Measurements from ENCODE around the gene PCDHGA5.
A peak's percentile ranks its signal among the peaks of the same experiment; 100 is the strongest.
"Not testable (repeated sequence)": the region's sequence is repeated elsewhere in the genome, so short reads cannot be mapped to it uniquely, and the experiment has no call there.

PCDHGA5 gene

DNA sequence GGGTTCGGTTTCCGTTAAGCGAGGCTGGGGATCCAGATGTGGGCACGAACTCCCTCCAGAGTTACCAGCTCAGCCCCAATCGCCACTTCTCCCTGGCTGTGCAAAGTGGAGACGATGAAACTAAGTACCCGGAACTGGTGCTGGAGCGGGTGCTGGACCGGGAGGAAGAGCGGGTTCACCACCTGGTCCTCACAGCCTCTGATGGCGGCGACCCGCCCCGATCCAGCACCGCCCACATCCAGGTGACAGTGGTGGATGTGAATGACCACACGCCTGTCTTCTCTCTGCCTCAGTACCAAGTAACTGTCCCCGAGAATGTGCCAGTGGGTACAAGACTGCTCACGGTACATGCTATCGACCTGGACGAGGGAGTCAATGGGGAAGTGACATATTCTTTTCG lies 19.4 kb downstream of the PCDHGA5 start:
- Mint-ChIP-seq H3K4me1 (ENCODE audit: low read depth in 2 of 2) (no peaks in the 10 kb centered on the region), H3K27ac (no peak overlapping the region), H3K36me3 (ENCODE audit: insufficient read depth) (no peaks in the 10 kb centered on the region), H3K4me3 (peak overlapping the region in 1 of 2 donors; percentile 48), H3K9me3 (peaks cover 0 to 10% of the 10 kb centered on the region in 2 donors), H3K27me3 (peaks cover 53 to 62% of the 10 kb centered on the region in 2 donors)
- DNase-seq (no peak), ATAC-seq (replicated peaks) (no peak)

DNA sequence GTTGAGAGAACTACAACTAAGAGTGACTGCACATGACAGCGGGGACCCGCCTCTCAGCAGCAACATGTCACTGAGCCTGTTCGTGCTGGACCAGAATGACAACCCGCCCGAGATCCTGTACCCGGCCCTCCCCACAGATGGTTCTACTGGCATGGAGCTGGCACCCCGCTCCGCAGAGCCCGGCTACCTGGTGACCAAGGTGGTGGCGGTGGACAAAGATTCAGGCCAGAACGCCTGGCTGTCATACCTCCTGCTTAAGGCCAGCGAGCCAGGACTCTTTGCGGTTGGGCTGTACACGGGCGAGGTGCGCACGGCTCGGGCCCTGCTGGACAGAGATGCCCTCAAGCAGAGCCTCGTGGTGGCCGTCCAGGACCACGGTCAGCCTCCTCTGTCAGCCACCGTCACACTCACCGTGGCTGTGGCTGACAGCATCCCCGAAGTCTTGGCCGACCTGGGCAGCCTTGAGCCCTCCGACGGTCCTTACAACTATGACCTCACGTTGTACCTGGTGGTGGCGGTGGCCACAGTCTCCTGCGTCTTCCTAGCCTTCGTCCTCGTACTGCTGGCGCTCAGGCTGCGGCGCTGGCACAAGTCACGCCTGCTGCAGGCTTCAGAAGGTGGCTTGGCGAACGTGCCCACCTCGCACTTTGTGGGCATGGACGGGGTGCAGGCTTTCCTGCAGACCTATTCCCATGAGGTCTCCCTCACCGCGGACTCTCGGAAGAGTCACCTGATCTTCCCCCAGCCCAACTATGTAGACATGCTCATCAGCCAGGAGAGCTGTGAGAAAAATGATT lies 20.7 kb downstream of the PCDHGA5 start:
- Mint-ChIP-seq H3K27ac (no peak overlapping the region), H3K27me3 (peaks cover 58 to 68% of the 10 kb centered on the region in 2 donors), H3K4me3 (no peak overlapping the region), H3K9me3 (peaks cover 2 to 11% of the 10 kb centered on the region in 2 donors), H3K36me3 (ENCODE audit: insufficient read depth) (no peaks in the 10 kb centered on the region), H3K4me1 (ENCODE audit: low read depth in 2 of 2) (no peaks in the 10 kb centered on the region)
- ATAC-seq (replicated peaks): no peak
- no peak for DNase-seq

- not testable (repeated sequence) for H3K4me1 Mint-ChIP-seq (ENCODE audit: low read depth in 2 of 2); H3K27ac Mint-ChIP-seq; H3K36me3 Mint-ChIP-seq (ENCODE audit: insufficient read depth); DNase-seq
- peak; percentile 49 for ATAC-seq (replicated peaks)
- Mint-ChIP-seq H3K9me3 (peaks cover 4 to 17% of the 10 kb centered on the region in 2 donors), H3K4me3 (peak within 1 kb of the TSS; percentile 22 to 52), H3K27me3 (peaks cover 59 to 87% of the 10 kb centered on the region in 2 donors)
Observed at GRCh38 chr5:141387557-141388311, 23.8 kb downstream of the PCDHGA5 start, which contains the start of gene PCDHGB4. Gene PCDHGB4 (plus strand): TSS chr5:141387698. CDS start chr5:141387885, 187 bp downstream.

DNA sequence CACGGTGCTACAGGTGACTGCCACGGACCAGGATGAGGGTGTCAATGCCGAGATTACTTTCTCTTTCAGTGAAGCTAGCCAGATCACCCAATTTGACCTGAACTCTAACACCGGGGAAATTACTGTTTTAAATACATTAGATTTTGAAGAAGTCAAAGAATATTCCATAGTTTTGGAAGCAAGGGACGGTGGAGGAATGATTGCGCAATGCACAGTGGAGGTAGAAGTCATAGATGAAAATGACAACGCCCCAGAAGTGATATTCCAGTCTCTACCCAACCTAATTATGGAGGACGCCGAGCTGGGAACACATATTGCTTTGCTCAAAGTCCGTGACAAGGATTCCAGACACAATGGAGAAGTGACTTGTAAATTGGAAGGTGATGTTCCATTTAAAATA lies 24.7 kb downstream of the PCDHGA5 start:
- H3K27ac Mint-ChIP-seq: no peak overlapping the region
- DNase-seq (no peak), ATAC-seq (replicated peaks) (no peak)
- H3K4me1 Mint-ChIP-seq (ENCODE audit: low read depth in 2 of 2): peaks cover 0 to 3% of the 10 kb centered on the region in 2 donors
- peaks cover 54 to 87% of the 10 kb centered on the region in 2 donors for H3K27me3 Mint-ChIP-seq
- peaks cover 2% of the 10 kb centered on the region for H3K36me3 Mint-ChIP-seq (ENCODE audit: insufficient read depth)
- no peak overlapping the region for H3K4me3 Mint-ChIP-seq
- H3K9me3 Mint-ChIP-seq: peaks cover 4 to 17% of the 10 kb centered on the region in 2 donors

DNA sequence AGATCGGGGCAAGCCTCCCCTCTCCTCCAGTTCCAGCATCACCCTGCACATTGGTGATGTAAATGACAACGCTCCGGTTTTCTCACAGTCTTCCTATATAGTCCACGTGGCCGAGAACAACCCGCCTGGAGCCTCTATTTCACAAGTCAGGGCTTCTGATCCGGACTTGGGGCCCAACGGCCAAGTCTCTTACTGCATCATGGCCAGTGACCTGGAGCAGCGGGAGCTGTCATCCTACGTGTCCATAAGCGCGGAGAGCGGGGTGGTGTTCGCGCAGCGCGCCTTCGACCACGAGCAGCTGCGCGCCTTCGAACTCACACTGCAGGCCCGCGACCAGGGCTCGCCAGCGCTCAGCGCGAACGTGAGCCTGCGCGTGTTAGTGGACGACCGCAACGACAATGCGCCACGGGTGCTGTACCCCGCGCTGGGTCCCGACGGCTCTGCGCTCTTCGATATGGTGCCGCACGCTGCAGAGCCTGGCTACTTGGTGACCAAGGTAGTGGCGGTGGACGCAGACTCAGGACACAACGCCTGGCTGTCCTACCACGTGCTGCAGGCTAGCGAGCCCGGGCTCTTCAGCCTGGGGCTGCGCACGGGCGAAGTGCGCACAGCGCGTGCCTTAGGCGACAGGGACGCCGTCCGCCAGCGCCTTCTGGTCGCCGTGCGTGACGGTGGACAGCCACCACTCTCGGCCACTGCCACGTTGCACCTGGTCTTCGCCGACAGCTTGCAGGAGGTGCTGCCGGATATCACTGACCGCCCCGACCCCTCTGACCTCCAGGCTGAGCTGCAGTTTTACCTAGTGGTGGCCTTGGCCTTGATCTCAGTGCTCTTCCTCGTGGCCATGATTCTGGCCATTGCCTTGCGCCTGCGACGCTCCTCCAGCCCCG lies 25.4 kb downstream of the PCDHGA5 start:
- DNase-seq (no peak), ATAC-seq (replicated peaks) (no peak)
- Mint-ChIP-seq H3K27me3 (peaks cover 54 to 87% of the 10 kb centered on the region in 2 donors), H3K36me3 (ENCODE audit: insufficient read depth) (peaks cover 6% of the 10 kb centered on the region), H3K4me1 (ENCODE audit: low read depth in 2 of 2) (peaks cover 0 to 3% of the 10 kb centered on the region in 2 donors), H3K9me3 (peaks cover 6 to 24% of the 10 kb centered on the region in 2 donors), H3K27ac (no peak overlapping the region), H3K4me3 (no peak overlapping the region)

DNA sequence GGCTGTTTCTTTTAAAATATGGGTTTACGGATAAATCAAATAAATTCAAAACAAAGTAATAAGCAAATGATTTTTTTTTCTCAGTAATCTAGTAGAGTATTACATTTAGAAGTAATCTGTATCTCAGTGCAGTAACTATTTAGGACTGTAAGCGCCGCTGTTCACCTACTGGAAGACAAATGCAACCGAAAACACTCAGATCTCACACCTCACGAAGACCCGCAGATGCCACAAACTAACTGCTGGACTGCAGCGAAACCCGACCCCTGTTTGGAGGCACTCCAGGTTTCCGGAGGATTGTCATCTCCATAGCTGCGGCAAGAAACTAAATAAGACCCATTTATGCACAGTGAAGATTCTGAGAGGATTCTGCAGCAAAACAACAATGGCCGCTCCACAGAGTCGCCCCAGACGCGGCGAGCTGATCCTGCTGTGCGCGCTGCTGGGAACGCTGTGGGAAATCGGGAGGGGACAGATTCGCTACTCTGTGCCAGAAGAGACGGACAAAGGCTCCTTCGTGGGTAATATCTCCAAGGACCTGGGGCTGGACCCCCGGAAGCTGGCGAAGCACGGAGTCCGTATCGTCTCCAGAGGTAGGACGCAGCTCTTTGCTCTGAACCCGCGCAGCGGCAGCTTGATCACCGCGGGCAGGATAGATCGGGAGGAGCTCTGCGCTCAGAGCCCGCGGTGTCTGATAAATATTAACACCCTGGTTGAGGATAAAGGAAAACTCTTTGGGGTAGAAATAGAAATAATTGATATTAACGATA lies 28.7 kb downstream of the PCDHGA5 start, which contains the start of gene PCDHGA8:
Gene PCDHGA8 (plus strand): TSS at position 205 of the 770 bp plus-strand sequence. CDS start 181 bp downstream, at position 386.
- ATAC-seq (replicated peaks) (no peak), DNase-seq (no peak)
- H3K27me3 Mint-ChIP-seq: peaks cover 36 to 80% of the 10 kb centered on the region in 2 donors
- peaks cover 7% of the 10 kb centered on the region for H3K36me3 Mint-ChIP-seq (ENCODE audit: insufficient read depth)
- peaks cover 0 to 3% of the 10 kb centered on the region in 2 donors for H3K4me1 Mint-ChIP-seq (ENCODE audit: low read depth in 2 of 2)
- H3K9me3 Mint-ChIP-seq: peaks cover 6 to 14% of the 10 kb centered on the region in 2 donors
- no peak within 1 kb of the TSS for H3K4me3 Mint-ChIP-seq
- no peak within 1 kb of the TSS for H3K27ac Mint-ChIP-seq

GRCh38 chr5:141393267-141393666 lies 29.3 kb downstream of the PCDHGA5 start:
- no peak overlapping the region for H3K27ac Mint-ChIP-seq
- H3K27me3 Mint-ChIP-seq: peaks cover 34 to 78% of the 10 kb centered on the region in 2 donors
- peaks cover 0 to 3% of the 10 kb centered on the region in 2 donors for H3K4me1 Mint-ChIP-seq (ENCODE audit: low read depth in 2 of 2)
- ATAC-seq (replicated peaks): no peak
- H3K36me3 Mint-ChIP-seq (ENCODE audit: insufficient read depth): peaks cover 10% of the 10 kb centered on the region
- peaks cover 6 to 14% of the 10 kb centered on the region in 2 donors for H3K9me3 Mint-ChIP-seq
- no peak overlapping the region for H3K4me3 Mint-ChIP-seq
- DNase-seq: no peak

GRCh38 chr5:141394401-141395187 lies 30.6 kb downstream of the PCDHGA5 start:
- not testable (repeated sequence) for ATAC-seq (replicated peaks); DNase-seq; H3K4me3 Mint-ChIP-seq; H3K36me3 Mint-ChIP-seq (ENCODE audit: insufficient read depth); H3K27ac Mint-ChIP-seq; H3K4me1 Mint-ChIP-seq (ENCODE audit: low read depth in 2 of 2)
- Mint-ChIP-seq H3K27me3 (peaks cover 36 to 77% of the 10 kb centered on the region in 2 donors), H3K9me3 (peaks cover 5 to 14% of the 10 kb centered on the region in 2 donors)

GRCh38 chr5:141397756-141398551 lies 34.0 kb downstream of the PCDHGA5 start, which contains the start of gene PCDHGB5:
Gene PCDHGB5 (plus strand): TSS chr5:141397947. CDS start chr5:141398128, 181 bp downstream.
- Mint-ChIP-seq H3K27me3 (peaks cover 44 to 77% of the 10 kb centered on the region in 2 donors), H3K4me3 (peak within 1 kb of the TSS; percentile 31 to 53)
- not testable (repeated sequence) for DNase-seq; H3K9me3 Mint-ChIP-seq; H3K36me3 Mint-ChIP-seq (ENCODE audit: insufficient read depth); H3K4me1 Mint-ChIP-seq (ENCODE audit: low read depth in 2 of 2); H3K27ac Mint-ChIP-seq
- ATAC-seq (replicated peaks): peak; percentile 77

- Mint-ChIP-seq H3K4me1 (ENCODE audit: low read depth in 2 of 2) (peaks cover 0 to 3% of the 10 kb centered on the region in 2 donors), H3K36me3 (ENCODE audit: insufficient read depth) (peaks cover 8% of the 10 kb centered on the region), H3K27ac (no peak overlapping the region), H3K4me3 (no peak overlapping the region), H3K9me3 (peaks cover 7% of the 10 kb centered on the region in 2 donors), H3K27me3 (peaks cover 48 to 77% of the 10 kb centered on the region in 2 donors)
- ATAC-seq (replicated peaks) (no peak), DNase-seq (no peak)
Observed at GRCh38 chr5:141398608-141399007, 34.6 kb downstream of the PCDHGA5 start.
